Psoas muscle (tissue), 8 donors: ENCODE measurements around the gene IGSF8. TPM values are rescaled to one million over a fixed set of nuclear protein-coding genes. Genes with fewer than 3 reads are reported as not detected.

Experiments used
- ATAC-seq, 4 donors: fragments of 200-7000 bp; cut with Tn5 transposase; one replicate each; pipeline ENCODE4 v1.9.1; 2020; ENCODE audit warnings: moderate library complexity in 3 of 4, mild to moderate bottlenecking in 2 of 4
- DNase-seq, 2 donors: peaks; one replicate each; pipeline ENCODE4 v3.0.0-alpha.2; 2020
- H3K27ac ChIP-seq: fragments of 200-600 bp; one replicate; pipeline ENCODE4 v1.8.0; 2022
- H3K27me3 ChIP-seq, 3 donors: fragments of 200-600 bp in 1 of 3; one replicate each; pipeline versions ENCODE4 v1.6.1 to v1.8.0; 2013 to 2022; ENCODE audit warnings: low read length in 2 of 3, mild to moderate bottlenecking in 2 of 3, moderate library complexity in 1 of 3; ENCODE audit not compliant: insufficient read depth in 3 of 3
- H3K36me3 ChIP-seq, 2 donors: fragments of 200-600 bp in 1 of 2; one replicate each; pipeline versions ENCODE4 v1.6.1 to v1.8.0; 2013 to 2022; ENCODE audit warnings: low read depth in 1 of 2, mild to moderate bottlenecking in 1 of 2, moderate library complexity in 1 of 2; ENCODE audit not compliant: insufficient read depth in 1 of 2
- H3K4me1 ChIP-seq: fragments of 200-600 bp; one replicate; pipeline ENCODE4 v1.8.0; 2022
- H3K4me3 ChIP-seq: fragments of 200-600 bp; one replicate; pipeline ENCODE4 v1.8.0; 2022; ENCODE audit warnings: mild to moderate bottlenecking
- H3K9me3 ChIP-seq: fragments of 200-600 bp; one replicate; pipeline ENCODE4 v1.8.0; 2022
- CTCF ChIP-seq: fragments of 200-600 bp; IDR thresholded peaks from one replicate; pipeline ENCODE4 v1.8.0; 2022; ENCODE audit warnings: antibody characterized with exemption
- WGBS, 3 donors: extraction: QIAGEN DNeasy Blood & Tissue Kit; methylation state at CpG; one replicate each; pipeline versions ENCODE4 v1.1.6 to v1.1.7; 2013; 5-methylcytosine and 5-hydroxymethylcytosine counted together
- intact Hi-C, 2 donors: fragments of 100-400 bp; cut with DNase I; formaldehyde crosslinking; loops; one replicate each; pipeline versions ENCODE4 v1.11.0 to v1.14.2; 2022
- polyA plus RNA-seq, 3 donors: library from polyadenylated mRNA; stranded (reverse); fragments of 200-250 nt; gene quantifications; one replicate each; pipeline ENCODE4 v1.2.3, GENCODE V29; 2013
- total RNA-seq, 4 donors: library from RNA; stranded (reverse); fragmentation: NEBNext Ultra II Directional in 2 of 4; extraction: Animal tissue kit (Norgen Biotek cat#: 25700) in 2 of 4; gene quantifications; one replicate each; pipeline versions ENCODE4 v1.2.1 to v1.2.4, GENCODE V29; 2021 to 2023
- donor health status: healthy with polysubstance abuse.
- donor health status: DM: no; HTN: no; CAD: no; lungs with moderate emphysema.
- donor health status: Bipolar disorder and iron deficiency.
- donor health status: healthy.
- donor health status: DM: yes; HTN: yes; CAD: no.
- donor health status: DM: no; HTN: no; CAD: no.
- donor health status: DM: no; HTN: no; CAD: no.
- donor health status: DM: yes; HTN: yes; CAD: no.

IGSF8 gene
- total and polyA plus RNA-seq, 7 donors: 4.3 to 8.6 (median 6.4) TPM

- H3K27ac ChIP-seq: no peak overlapping the region
- 63 to 73% (median 68%) methylated on average over 3 of the region's 3 CpGs for WGBS, 3 donors
- no peak for TF ChIP-seq CTCF
Measured at GRCh38 chr1:160064746-160065145, 33.7 kb downstream of the IGSF8 start.

GRCh38 chr1:160064164-160064563 lies 34.3 kb downstream of the IGSF8 start:
- DNase-seq: no peak
- H3K27ac ChIP-seq: no peak overlapping the region
- ATAC-seq: no peak
- no peaks in the 10 kb centered on the region for H3K9me3 ChIP-seq
- 87 to 93% (median 91%) methylated on average over 3 of the region's 3 CpGs for WGBS, 3 donors
- no peaks in the 10 kb centered on the region for H3K36me3 ChIP-seq
- no peak for TF ChIP-seq CTCF
- intact Hi-C loops: no loop called here
- H3K4me3 ChIP-seq: no peak overlapping the region
- peaks cover 0 to 2% (median 0%) of the 10 kb centered on the region in 3 donors for H3K27me3 ChIP-seq
- no peaks in the 10 kb centered on the region for H3K4me1 ChIP-seq

More at GRCh38 chr1:160064746-160065145, 33.7 kb downstream of the IGSF8 start:
- Histone ChIP-seq H3K4me1 (no peaks in the 10 kb centered on the region), H3K9me3 (no peaks in the 10 kb centered on the region), H3K36me3 (no peaks in the 10 kb centered on the region), H3K4me3 (no peak overlapping the region), H3K27me3 (peaks cover 0 to 2% (median 0%) of the 10 kb centered on the region in 3 donors)
- intact Hi-C loops: no loop called here
- ATAC-seq (no peak), DNase-seq (no peak)

- Histone ChIP-seq H3K36me3 (no peaks in the 10 kb centered on the region), H3K4me3 (no peak overlapping the region), H3K27ac (no peak overlapping the region), H3K4me1 (no peaks in the 10 kb centered on the region), H3K9me3 (no peaks in the 10 kb centered on the region), H3K27me3 (peaks cover 0 to 2% (median 2%) of the 10 kb centered on the region in 3 donors)
- 88 to 96% (median 94%) methylated on average over 5 of the region's 5 CpGs for WGBS, 3 donors
- intact Hi-C loops: no loop called here
- no peak for TF ChIP-seq CTCF
- DNase-seq: no peak
- ATAC-seq: no peak
Measured at GRCh38 chr1:160063176-160063575, 35.2 kb downstream of the IGSF8 start.

- no peaks in the 10 kb centered on the region for H3K36me3 ChIP-seq
- H3K27ac ChIP-seq: no peak overlapping the region
- DNase-seq (no peak), ATAC-seq (no peak)
- no peaks in the 10 kb centered on the region for H3K4me1 ChIP-seq
- WGBS, 3 donors: 72 to 80% (median 73%) methylated on average over 6 of the region's 6 CpGs
- H3K9me3 ChIP-seq: no peaks in the 10 kb centered on the region
- intact Hi-C loops: no loop called here
- no peak overlapping the region for H3K4me3 ChIP-seq
- peaks cover 0 to 2% (median 2%) of the 10 kb centered on the region in 3 donors for H3K27me3 ChIP-seq
- TF ChIP-seq CTCF: no peak
Measured at GRCh38 chr1:160062230-160062532, 36.2 kb downstream of the IGSF8 start.
